Left ventricle myocardium inferior (tissue), 1 donor: ENCODE data around the gene MBNL3. TPM values are rescaled to one million over a fixed set of nuclear protein-coding genes. Genes with fewer than 3 reads are reported as not detected.

Experiments used
- DNase-seq: peaks from one replicate; pipeline ENCODE4 v3.0.0-alpha.2; 2020
- H3K27ac ChIP-seq: fragments of 200-600 bp; replicated peaks from 2 replicates; pipeline ENCODE4 v1.8.0; 2021
- H3K27me3 ChIP-seq: fragments of 200-600 bp; 2 replicates; pipeline ENCODE4 v1.8.0; 2021; ENCODE audit warnings: low read depth
- H3K36me3 ChIP-seq: fragments of 200-600 bp; 2 replicates; pipeline ENCODE4 v1.8.0; 2021
- H3K4me1 ChIP-seq: fragments of 200-600 bp; 2 replicates; pipeline ENCODE4 v1.8.0; 2021
- H3K4me3 ChIP-seq: fragments of 200-600 bp; 2 replicates; pipeline ENCODE4 v1.8.0; 2021; ENCODE audit warnings: mild to moderate bottlenecking, moderate library complexity
- H3K9me3 ChIP-seq: fragments of 200-600 bp; replicated peaks from 2 replicates; pipeline ENCODE4 v1.8.0; 2021
- intact Hi-C: fragments of 100-400 bp; cut with micrococcal nuclease; formaldehyde crosslinking; loops from one replicate; pipeline ENCODE4 v1.11.0; 2022
- total RNA-seq: library from RNA; stranded (reverse); fragmentation: NEBNext Ultra II Directional; extraction: Animal tissue kit (Norgen Biotek cat#: 25700); gene quantifications from one replicate; pipeline ENCODE4 v1.2.1, GENCODE V29; 2021
- TF ChIP-seq, protein P1 (sequence below): fragments of 200-600 bp; IDR thresholded peaks from 2 replicates; pipeline ENCODE4 v1.8.0; 2021; ENCODE audit warnings: antibody characterized with exemption, mild to moderate bottlenecking, borderline replicate concordance
- donor health status: DM: no; HTN: yes; CAD: no; lungs with severe emphysema.

Gene MBNL3
- total RNA-seq, 1 donor from 2014 or later = 38.5 TPM

DNA sequence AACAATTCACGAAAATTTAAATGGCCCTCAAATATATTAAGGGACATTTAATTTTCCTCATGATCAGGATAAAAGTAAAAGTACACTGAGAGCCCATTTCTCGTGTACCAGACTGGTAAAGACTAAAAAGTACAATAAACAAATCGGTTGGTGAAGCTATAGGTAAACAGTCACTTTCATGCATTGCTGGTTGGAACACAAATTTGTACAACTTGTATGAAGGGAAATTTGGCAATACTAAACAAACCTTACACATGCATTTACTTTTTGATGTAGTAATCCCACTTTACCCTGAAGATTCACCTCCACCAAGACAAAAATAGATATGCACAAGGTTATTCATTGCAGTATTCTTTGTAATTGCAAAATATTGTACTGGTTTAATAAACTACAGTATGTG, 31.4 kb upstream of the MBNL3 start:
- no peaks in the 10 kb centered on the region for H3K27me3 ChIP-seq
- H3K9me3 ChIP-seq = no peaks in the 10 kb centered on the region
- H3K27ac ChIP-seq = no peak overlapping the region
- no peaks in the 10 kb centered on the region for H3K4me1 ChIP-seq
- intact Hi-C loops = no loop called here
- no peak overlapping the region for H3K4me3 ChIP-seq
- no peaks in the 10 kb centered on the region for H3K36me3 ChIP-seq
- no peak for DNase-seq
- TF ChIP-seq, protein P1, sequence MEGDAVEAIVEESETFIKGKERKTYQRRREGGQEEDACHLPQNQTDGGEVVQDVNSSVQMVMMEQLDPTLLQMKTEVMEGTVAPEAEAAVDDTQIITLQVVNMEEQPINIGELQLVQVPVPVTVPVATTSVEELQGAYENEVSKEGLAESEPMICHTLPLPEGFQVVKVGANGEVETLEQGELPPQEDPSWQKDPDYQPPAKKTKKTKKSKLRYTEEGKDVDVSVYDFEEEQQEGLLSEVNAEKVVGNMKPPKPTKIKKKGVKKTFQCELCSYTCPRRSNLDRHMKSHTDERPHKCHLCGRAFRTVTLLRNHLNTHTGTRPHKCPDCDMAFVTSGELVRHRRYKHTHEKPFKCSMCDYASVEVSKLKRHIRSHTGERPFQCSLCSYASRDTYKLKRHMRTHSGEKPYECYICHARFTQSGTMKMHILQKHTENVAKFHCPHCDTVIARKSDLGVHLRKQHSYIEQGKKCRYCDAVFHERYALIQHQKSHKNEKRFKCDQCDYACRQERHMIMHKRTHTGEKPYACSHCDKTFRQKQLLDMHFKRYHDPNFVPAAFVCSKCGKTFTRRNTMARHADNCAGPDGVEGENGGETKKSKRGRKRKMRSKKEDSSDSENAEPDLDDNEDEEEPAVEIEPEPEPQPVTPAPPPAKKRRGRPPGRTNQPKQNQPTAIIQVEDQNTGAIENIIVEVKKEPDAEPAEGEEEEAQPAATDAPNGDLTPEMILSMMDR = no peak

DNA sequence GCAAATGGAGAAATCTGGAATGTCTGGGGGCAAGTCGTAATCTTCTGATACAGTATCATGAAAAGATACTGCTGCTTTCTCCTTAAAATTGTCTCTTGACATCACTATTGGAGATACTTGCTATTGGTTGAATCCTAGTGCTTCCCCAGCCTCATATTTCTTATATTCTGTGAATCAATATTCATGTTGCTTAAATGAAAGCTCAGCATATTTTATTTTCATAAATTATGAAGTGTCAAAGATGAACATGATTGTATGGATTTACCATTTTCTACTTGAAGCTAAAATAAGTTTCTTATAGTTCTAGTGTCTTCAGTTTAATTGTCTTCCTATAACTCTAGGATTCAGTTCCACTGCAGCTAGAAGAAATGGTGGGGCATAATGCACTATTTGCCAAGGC, 29.6 kb upstream of the MBNL3 start:
- Histone ChIP-seq H3K9me3 (no peaks in the 10 kb centered on the region), H3K4me3 (no peak overlapping the region), H3K36me3 (no peaks in the 10 kb centered on the region), H3K27me3 (no peaks in the 10 kb centered on the region), H3K4me1 (no peaks in the 10 kb centered on the region), H3K27ac (no peak overlapping the region)
- no peak for DNase-seq
- TF ChIP-seq, protein P1 = no peak
- intact Hi-C loops = no loop called here

DNA sequence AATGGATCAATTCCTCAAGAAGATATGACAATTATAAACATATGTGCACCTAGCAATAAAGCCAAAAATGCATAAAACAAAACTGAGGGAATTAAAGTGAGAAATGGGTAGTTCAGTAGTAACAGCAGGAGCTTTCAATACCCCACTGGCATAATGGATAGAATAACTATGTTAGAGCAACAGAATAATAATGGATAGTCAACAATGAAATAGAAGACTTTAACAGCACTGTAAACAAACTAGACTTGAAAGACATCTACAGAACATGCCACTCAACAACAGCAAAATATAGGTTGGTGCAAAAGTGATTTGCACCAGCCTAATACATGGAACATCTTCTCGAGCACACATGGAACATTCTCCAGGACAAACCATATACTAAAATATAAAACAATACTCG, 20.0 kb upstream of the MBNL3 start:
- Histone ChIP-seq H3K4me3 (no peak overlapping the region), H3K36me3 (no peaks in the 10 kb centered on the region), H3K27ac (no peak overlapping the region), H3K27me3 (no peaks in the 10 kb centered on the region), H3K9me3 (no peaks in the 10 kb centered on the region), H3K4me1 (no peaks in the 10 kb centered on the region)
- TF ChIP-seq, protein P1 = no peak
- intact Hi-C loops = no loop called here
- DNase-seq = no peak

DNA sequence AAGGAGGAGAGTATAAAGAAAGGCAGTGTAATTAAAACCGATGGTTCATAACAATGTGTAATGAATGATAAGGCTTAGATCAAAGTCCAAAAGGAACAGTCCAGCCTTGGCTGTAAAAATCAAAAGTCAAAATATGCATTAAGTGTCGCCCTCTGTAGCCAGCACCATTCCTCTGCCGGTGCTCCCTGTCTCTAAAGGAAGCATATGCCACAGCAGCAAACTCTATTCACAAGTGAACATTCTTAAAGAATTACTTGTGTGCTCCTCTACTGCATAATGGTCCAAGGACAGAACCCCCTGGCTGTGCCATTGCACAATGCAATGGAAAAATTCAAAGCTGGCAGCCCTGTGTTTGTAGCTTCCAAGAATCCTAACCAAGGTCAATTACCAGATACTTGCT, 16.3 kb upstream of the MBNL3 start:
- no peaks in the 10 kb centered on the region for H3K4me1 ChIP-seq
- no peaks in the 10 kb centered on the region for H3K9me3 ChIP-seq
- H3K36me3 ChIP-seq = no peaks in the 10 kb centered on the region
- H3K27me3 ChIP-seq = no peaks in the 10 kb centered on the region
- H3K27ac ChIP-seq = no peak overlapping the region
- no peak for DNase-seq
- TF ChIP-seq, protein P1 = no peak
- intact Hi-C loops = no loop called here
- H3K4me3 ChIP-seq = no peak overlapping the region

DNA sequence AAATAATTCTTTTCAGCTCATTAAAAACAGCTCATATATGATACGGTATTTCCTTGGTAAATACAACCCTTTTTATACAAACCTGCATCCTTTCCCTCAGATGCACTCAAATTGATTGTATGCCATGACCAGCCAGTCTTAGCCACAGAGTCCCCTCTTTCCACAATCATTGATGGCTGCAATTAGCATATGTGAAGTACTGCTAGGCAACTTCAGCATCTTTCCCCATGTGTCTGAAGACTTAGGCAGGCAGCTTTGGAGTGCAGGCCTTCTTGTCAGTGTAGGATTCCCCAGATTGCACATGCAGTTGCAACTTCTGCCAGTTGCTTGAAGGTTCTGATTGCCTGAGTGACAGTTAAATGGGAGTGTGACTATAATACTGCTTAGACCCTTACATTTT, 15.6 kb upstream of the MBNL3 start:
- no peak overlapping the region for H3K4me3 ChIP-seq
- DNase-seq = no peak
- no peaks in the 10 kb centered on the region for H3K9me3 ChIP-seq
- H3K36me3 ChIP-seq = no peaks in the 10 kb centered on the region
- no peak overlapping the region for H3K27ac ChIP-seq
- intact Hi-C loops = no loop called here
- no peaks in the 10 kb centered on the region for H3K27me3 ChIP-seq
- no peaks in the 10 kb centered on the region for H3K4me1 ChIP-seq
- TF ChIP-seq, protein P1 = no peak

DNA sequence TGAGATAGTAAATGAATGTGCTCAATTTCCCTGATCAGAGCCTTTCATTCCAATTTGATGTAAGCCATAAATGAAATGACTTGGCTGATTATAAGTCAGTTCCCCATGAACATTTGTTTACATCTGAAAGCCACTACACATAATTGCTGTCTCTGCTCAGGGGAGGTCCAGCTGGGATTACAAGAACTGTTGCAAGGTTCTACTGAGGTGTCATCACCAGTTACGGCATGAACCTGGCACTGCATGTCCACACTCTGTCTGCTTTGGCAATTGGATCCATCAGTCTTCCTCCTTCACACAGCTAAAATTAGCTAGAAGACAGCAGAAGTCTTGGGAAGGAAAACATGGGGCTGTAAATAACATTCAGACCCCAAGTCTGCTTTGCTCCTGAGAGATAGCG, 12.8 kb upstream of the MBNL3 start:
- TF ChIP-seq, protein P1 = no peak
- intact Hi-C loops = no loop called here
- DNase-seq = no peak
- Histone ChIP-seq H3K4me3 (no peak overlapping the region), H3K27me3 (no peaks in the 10 kb centered on the region), H3K9me3 (no peaks in the 10 kb centered on the region), H3K27ac (no peak overlapping the region), H3K4me1 (no peaks in the 10 kb centered on the region), H3K36me3 (no peaks in the 10 kb centered on the region)
